Natural killer cell (primary cell): ENCODE measurements around the gene RNU7-1. TPM values are rescaled to one million over a fixed set of nuclear protein-coding genes. Genes with fewer than 3 reads are reported as not detected.
A peak's percentile ranks its signal among the peaks of the same experiment; 100 is the strongest.

Experiments
- ATAC-seq, 3 donors: fragments of 150-1000 bp in 2 of 3; fragments of 200-7000 bp in 1 of 3; cut with Tn5 transposase; 1 replicate in 1 of 3; 2 replicates in 2 of 3; pipeline ENCODE4 v1.10.0; 2021; ENCODE audit warnings: mild to moderate bottlenecking in 2 of 3, moderate library complexity in 2 of 3
- DNase-seq, 2 donors: peaks; one replicate each; pipeline versions ENCODE4 v3.0.0 to v3.0.0-alpha.2; 2013 to 2021; ENCODE audit warnings: mixed read lengths in 1 of 2
- H3K27ac ChIP-seq: one replicate; pipeline ENCODE4 v1.5.1; 2013; ENCODE audit warnings: mild to moderate bottlenecking, low read length
- H3K27me3 ChIP-seq: one replicate; pipeline ENCODE4 v1.6.1; 2013; ENCODE audit warnings: low read length; ENCODE audit not compliant: control insufficient read depth, insufficient read depth
- H3K36me3 ChIP-seq: one replicate; pipeline ENCODE4 v1.6.1; 2013; ENCODE audit warnings: low read length; ENCODE audit not compliant: control insufficient read depth, insufficient read depth
- H3K4me1 ChIP-seq: one replicate; pipeline ENCODE4 v1.6.1; 2013; ENCODE audit warnings: low read length; ENCODE audit not compliant: control insufficient read depth, insufficient read depth
- H3K4me3 ChIP-seq: one replicate; pipeline ENCODE4 v1.5.1; 2013; ENCODE audit warnings: low read length
- H3K9me3 ChIP-seq: one replicate; pipeline ENCODE4 v1.6.1; 2013; ENCODE audit warnings: low read length; ENCODE audit not compliant: control insufficient read depth, insufficient read depth
- H3K27ac Mint-ChIP-seq, 2 donors: one replicate each; pipeline ENCODE4 v1.8.0; 2022; ENCODE audit warnings: mild to moderate bottlenecking in 2 of 2, mixed read lengths in 2 of 2, moderate library complexity in 1 of 2
- H3K27me3 Mint-ChIP-seq, 2 donors: one replicate each; pipeline ENCODE4 v1.8.0; 2022; ENCODE audit warnings: low read depth in 2 of 2, mixed read lengths in 2 of 2
- H3K36me3 Mint-ChIP-seq: one replicate; pipeline ENCODE4 v1.8.0; 2022; ENCODE audit warnings: mixed read lengths
- H3K4me1 Mint-ChIP-seq, 2 donors: one replicate each; pipeline ENCODE4 v1.8.0; 2022; ENCODE audit warnings: mixed read lengths in 2 of 2
- H3K4me3 Mint-ChIP-seq: one replicate; pipeline ENCODE4 v1.8.0; 2022; ENCODE audit warnings: mild to moderate bottlenecking, moderate library complexity, mixed read lengths
- H3K9me3 Mint-ChIP-seq, 2 donors: one replicate each; pipeline ENCODE4 v1.8.0; 2022; ENCODE audit warnings: mixed read lengths in 2 of 2
- CTCF ChIP-seq: fragments of 200-600 bp; IDR thresholded peaks from one replicate; pipeline ENCODE4 v1.8.0; 2022; ENCODE audit warnings: antibody characterized with exemption
- WGBS: methylation state at CpG from one replicate; pipeline ENCODE4 v1.1.7; 2013; ENCODE audit warnings: missing lambda C conversion rate; ENCODE audit not compliant: insufficient coverage; 5-methylcytosine and 5-hydroxymethylcytosine counted together
- intact Hi-C: fragments of 100-400 bp; cut with micrococcal nuclease; formaldehyde crosslinking; loops from one replicate; pipeline ENCODE4 v1.14.2; 2022
- total RNA-seq, 4 donors: library from RNA; stranded (reverse); fragments of 120-200 nt in 1 of 4; gene quantifications; one replicate each; pipeline versions ENCODE4 v1.2.3 to v1.2.4, GENCODE V29; 2013 to 2022

Gene RNU7-1
- total RNA-seq, 3 donors from 2014 or later (not counting 1 experiment from before 2014, with no cell fraction given), result not detected

- H3K4me1 Mint-ChIP-seq, result peaks cover 83 to 98% of the 10 kb centered on the region in 2 donors
- Histone ChIP-seq H3K4me3 (peak overlapping the region; percentile 93), H3K36me3 (peaks cover 56% of the 10 kb centered on the region), H3K9me3 (no peaks in the 10 kb centered on the region), H3K27ac (peak overlapping the region; percentile 96), H3K4me1 (peaks cover 90% of the 10 kb centered on the region), H3K27me3 (no peaks in the 10 kb centered on the region)
- H3K27me3 Mint-ChIP-seq, result no peaks in the 10 kb centered on the region
- no peaks in the 10 kb centered on the region for H3K9me3 Mint-ChIP-seq
- no peak for TF ChIP-seq CTCF
- ATAC-seq (no peak), DNase-seq (peak in 1 of 2 donors; percentile 43)
- H3K27ac Mint-ChIP-seq, result peak overlapping the region; percentile 98 to 99
- no peaks in the 10 kb centered on the region for H3K36me3 Mint-ChIP-seq
- H3K4me3 Mint-ChIP-seq, result peak overlapping the region; percentile 91
- intact Hi-C loops, result loop anchor here (5.0 kb wide), 1 partner anchor 63 kb away; the partner anchor contains the start of gene LPCAT3
- 36% methylated on average over 21 of the region's 21 CpGs for WGBS
Observed at GRCh38 chr12:6954316-6955107, 10.9 kb downstream of the RNU7-1 start.

DNA sequence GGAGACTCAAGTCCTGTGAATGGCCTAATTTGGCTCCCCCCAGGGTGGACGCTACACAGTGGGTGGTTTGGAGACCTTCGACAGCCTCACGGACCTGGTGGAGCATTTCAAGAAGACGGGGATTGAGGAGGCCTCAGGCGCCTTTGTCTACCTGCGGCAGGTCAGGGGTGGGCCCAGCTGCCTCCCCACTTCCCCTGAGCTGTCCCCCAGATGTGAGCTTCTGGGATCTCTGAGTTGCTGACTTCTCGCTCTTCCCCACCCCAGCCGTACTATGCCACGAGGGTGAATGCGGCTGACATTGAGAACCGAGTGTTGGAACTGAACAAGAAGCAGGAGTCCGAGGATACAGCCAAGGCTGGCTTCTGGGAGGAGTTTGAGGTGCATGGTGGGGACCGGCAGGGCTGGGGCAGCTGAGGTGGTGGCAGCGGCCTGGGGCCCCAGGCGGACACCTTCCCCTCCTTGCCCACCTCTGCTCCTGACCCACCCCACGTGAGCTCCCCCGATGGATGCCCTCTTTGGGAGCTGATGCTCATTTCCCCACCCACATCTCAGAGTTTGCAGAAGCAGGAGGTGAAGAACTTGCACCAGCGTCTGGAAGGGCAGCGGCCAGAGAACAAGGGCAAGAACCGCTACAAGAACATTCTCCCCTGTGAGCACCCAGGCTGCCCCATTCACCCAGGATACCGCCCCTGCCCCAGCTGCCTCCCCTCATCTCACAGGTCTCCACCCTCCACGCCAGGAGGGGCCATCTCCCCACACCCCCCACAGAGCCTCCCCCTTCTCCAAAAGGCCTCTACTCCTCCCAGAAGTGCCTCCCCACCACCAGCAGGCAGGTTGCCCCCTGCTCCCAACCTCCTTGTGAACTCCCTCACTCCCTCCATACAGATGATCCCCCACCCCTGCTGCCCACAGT is 11.7 kb downstream of the RNU7-1 start:
- H3K27ac ChIP-seq, result peak overlapping the region; percentile 96
- no peaks in the 10 kb centered on the region for H3K9me3 Mint-ChIP-seq
- 47% methylated on average over 22 of the region's 22 CpGs for WGBS
- TF ChIP-seq CTCF, result no peak
- DNase-seq (peak in 1 of 2 donors; percentile 31), ATAC-seq (no peak)
- H3K27ac Mint-ChIP-seq, result peak overlapping the region; percentile 98 to 99
- H3K4me1 ChIP-seq, result peaks cover 90% of the 10 kb centered on the region
- peaks cover 65% of the 10 kb centered on the region for H3K36me3 ChIP-seq
- peak overlapping the region; percentile 91 for H3K4me3 Mint-ChIP-seq
- no peaks in the 10 kb centered on the region for H3K27me3 ChIP-seq
- no peak overlapping the region for H3K4me3 ChIP-seq
- intact Hi-C loops, result no loop called here
- H3K9me3 ChIP-seq, result no peaks in the 10 kb centered on the region
- no peaks in the 10 kb centered on the region for H3K27me3 Mint-ChIP-seq
- H3K36me3 Mint-ChIP-seq, result no peaks in the 10 kb centered on the region
- H3K4me1 Mint-ChIP-seq, result peaks cover 75 to 94% of the 10 kb centered on the region in 2 donors

GRCh38 chr12:6956021-6956727 is 12.6 kb downstream of the RNU7-1 start:
- Mint-ChIP-seq H3K36me3 (no peaks in the 10 kb centered on the region), H3K27ac (peak overlapping the region; percentile 98 to 99), H3K9me3 (no peaks in the 10 kb centered on the region), H3K27me3 (no peaks in the 10 kb centered on the region), H3K4me1 (peaks cover 75 to 94% of the 10 kb centered on the region in 2 donors), H3K4me3 (peak overlapping the region; percentile 91)
- 36% methylated on average over 28 of the region's 28 CpGs for WGBS
- Histone ChIP-seq H3K4me1 (peaks cover 91% of the 10 kb centered on the region), H3K9me3 (no peaks in the 10 kb centered on the region), H3K36me3 (peaks cover 73% of the 10 kb centered on the region), H3K4me3 (no peak overlapping the region), H3K27me3 (no peaks in the 10 kb centered on the region), H3K27ac (peak overlapping the region; percentile 96)
- no peak for TF ChIP-seq CTCF
- ATAC-seq (peak; percentile 6 to 23 (median 16)), DNase-seq (peak; percentile 60 to 73)
- intact Hi-C loops, result no loop called here
